CD14-positive monocyte (primary cell): ENCODE measurements around the gene CNOT10. TPM values are rescaled to one million over a fixed set of nuclear protein-coding genes. Genes with fewer than 3 reads are reported as not detected.

Source experiments
- DNase-seq, 3 donors: peaks; one replicate each; pipeline ENCODE4 v3.0.0-alpha.2; 2011 to 2022
- H2AFZ ChIP-seq: 2 replicates; pipeline ENCODE4 v1.6.0; 2012; ENCODE audit warnings: mild to moderate bottlenecking, low read depth, low read length, inconsistent platforms; ENCODE audit not compliant: insufficient read depth, poor library complexity, severe bottlenecking
- H3K27ac ChIP-seq, 2 donors: 1 replicate in 1 of 2; 2 replicates in 1 of 2; pipeline ENCODE4 v1.5.1; 2012 to 2013; ENCODE audit warnings: low read length in 2 of 2, control low read depth in 1 of 2, inconsistent platforms in 1 of 2, low read depth in 1 of 2, mild to moderate bottlenecking in 1 of 2
- H3K27me3 ChIP-seq, 2 donors: one replicate each; pipeline versions ENCODE4 v1.6.0 to v1.6.1; 2011 to 2013; ENCODE audit warnings: low read length in 2 of 2; ENCODE audit not compliant: control insufficient read depth in 2 of 2, insufficient read depth in 2 of 2
- H3K36me3 ChIP-seq, 2 donors: replicated peaks in 1 of 2; 1 replicate in 1 of 2; 2 replicates in 1 of 2; pipeline versions ENCODE4 v1.5.1 to v1.6.1; 2012 to 2013; ENCODE audit warnings: low read length in 2 of 2, control low read depth in 1 of 2, inconsistent platforms in 1 of 2, mild to moderate bottlenecking in 1 of 2; ENCODE audit not compliant: insufficient read depth in 2 of 2, control insufficient read depth in 1 of 2
- H3K4me1 ChIP-seq, 2 donors: 1 replicate in 1 of 2; 2 replicates in 1 of 2; pipeline versions ENCODE4 v1.5.1 to v1.6.1; 2012 to 2013; ENCODE audit warnings: low read length in 2 of 2, control low read depth in 1 of 2, inconsistent platforms in 1 of 2, mild to moderate bottlenecking in 1 of 2, moderate library complexity in 1 of 2; ENCODE audit not compliant: insufficient read depth in 2 of 2, control insufficient read depth in 1 of 2
- H3K4me2 ChIP-seq: replicated peaks from 2 replicates; pipeline ENCODE3; 2012; ENCODE audit warnings: low read length, moderate library complexity, mild to moderate bottlenecking; ENCODE audit not compliant: poor library complexity, severe bottlenecking; ENCODE audit errors: extremely low read depth
- H3K4me3 ChIP-seq, 3 experiments: fragments of 200-600 bp in 1 of 3; sonication (generic) in 1 of 3; replicated peaks in 1 of 3; 1 replicate in 2 of 3; 2 replicates in 1 of 3; pipeline ENCODE4 v1.5.1; 2011 to 2013; ENCODE audit warnings: low read length in 3 of 3, mild to moderate bottlenecking in 3 of 3, control low read depth in 2 of 3, low read depth in 2 of 3, inconsistent platforms in 1 of 3, moderate library complexity in 1 of 3
- H3K79me2 ChIP-seq: 2 replicates; pipeline ENCODE4 v1.6.0; 2012; ENCODE audit warnings: mild to moderate bottlenecking, control low read depth, inconsistent platforms, low read length, moderate library complexity; ENCODE audit not compliant: insufficient read depth
- H3K9ac ChIP-seq: 2 replicates; pipeline ENCODE4 v1.6.0; 2017; ENCODE audit warnings: low read length, mild to moderate bottlenecking; ENCODE audit not compliant: insufficient read depth, poor library complexity, severe bottlenecking
- H3K9me3 ChIP-seq, 2 donors: replicated peaks in 1 of 2; 1 replicate in 1 of 2; 2 replicates in 1 of 2; pipeline versions ENCODE4 v1.5.1 to v1.6.1; 2012 to 2013; ENCODE audit warnings: low read length in 2 of 2, control low read depth in 1 of 2; ENCODE audit not compliant: control insufficient read depth in 1 of 2, insufficient read depth in 1 of 2
- H4K20me1 ChIP-seq: 2 replicates; pipeline ENCODE4 v1.6.0; 2012; ENCODE audit warnings: mild to moderate bottlenecking, low read length, control low read depth, moderate library complexity; ENCODE audit not compliant: insufficient read depth
- H3K27ac Mint-ChIP-seq, 7 donors: one replicate each; pipeline ENCODE4 v1.8.0; 2020; ENCODE audit warnings: mild to moderate bottlenecking in 7 of 7, mixed read lengths in 7 of 7, moderate library complexity in 6 of 7, inconsistent platforms in 2 of 7
- H3K27me3 Mint-ChIP-seq, 3 donors: one replicate each; pipeline ENCODE4 v1.8.0; 2021 to 2022; ENCODE audit warnings: low read depth in 3 of 3, mild to moderate bottlenecking in 3 of 3, mixed read lengths in 3 of 3, moderate library complexity in 3 of 3, inconsistent platforms in 1 of 3
- H3K36me3 Mint-ChIP-seq, 2 donors: one replicate each; pipeline ENCODE4 v1.8.0; 2020; ENCODE audit warnings: mixed read lengths in 2 of 2, inconsistent platforms in 1 of 2, mild to moderate bottlenecking in 1 of 2
- H3K4me1 Mint-ChIP-seq: one replicate; pipeline ENCODE4 v1.8.0; 2020; ENCODE audit warnings: mild to moderate bottlenecking, mixed read lengths
- H3K4me3 Mint-ChIP-seq, 2 donors: one replicate each; pipeline ENCODE4 v1.8.0; 2020; ENCODE audit warnings: mild to moderate bottlenecking in 2 of 2, mixed read lengths in 2 of 2, moderate library complexity in 1 of 2
- H3K9me3 Mint-ChIP-seq, 7 donors: one replicate each; pipeline ENCODE4 v1.8.0; 2020 to 2022; ENCODE audit warnings: mixed read lengths in 7 of 7, mild to moderate bottlenecking in 6 of 7, moderate library complexity in 6 of 7, inconsistent platforms in 2 of 7
- CTCF ChIP-seq: fragments of 200-600 bp; IDR thresholded peaks from one replicate; pipeline ENCODE4 v1.8.0; 2022; ENCODE audit warnings: antibody characterized with exemption, mild to moderate bottlenecking
- WGBS: methylation state at CpG from one replicate; pipeline ENCODE4 v1.1.5; 2013; ENCODE audit warnings: missing lambda C conversion rate; ENCODE audit not compliant: insufficient coverage; 5-methylcytosine and 5-hydroxymethylcytosine counted together
- intact Hi-C, 2 donors: fragments of 100-400 bp; cut with micrococcal nuclease; formaldehyde crosslinking; loops; one replicate each; pipeline versions ENCODE4 v1.15.0 to v1.15.1; 2023
- polyA plus RNA-seq, 3 donors: library from polyadenylated mRNA; depleted of rRNA in 1 of 3; unstranded in 2 of 3; stranded (reverse) in 1 of 3; fragments of 300-500 nt in 2 of 3; fragments of >200 nt in 1 of 3; fragmentation: Illumina TruSeq in 2 of 3; gene quantifications; 1 replicate in 2 of 3; 2 replicates in 1 of 3; pipeline ENCODE4 v1.2.3, GENCODE V29; 2012 to 2021

CNOT10 gene
- polyA plus RNA-seq, 3 donors = 17.9 to 21.5 (median 19.6) TPM

- Histone ChIP-seq H3K4me1 (peaks cover 0 to under 1% of the 10 kb centered on the region in 2 donors), H3K9me3 (no peaks in the 10 kb centered on the region), H3K4me2 (no peak overlapping the region), H3K27ac (no peak overlapping the region), H3K27me3 (no peaks in the 10 kb centered on the region), H3K9ac (no peak overlapping the region), H3K4me3 (no peak overlapping the region), H2AFZ (no peak overlapping the region), H3K79me2 (peaks cover 79% of the 10 kb centered on the region), H3K36me3 (peaks cover 0 to 16% of the 10 kb centered on the region in 2 donors), H4K20me1 (no peaks in the 10 kb centered on the region)
- H3K27me3 Mint-ChIP-seq = no peaks in the 10 kb centered on the region
- intact Hi-C loops = no loop called here
- no peak overlapping the region for H3K4me3 Mint-ChIP-seq
- H3K36me3 Mint-ChIP-seq = peaks cover 10 to 36% of the 10 kb centered on the region in 2 donors
- H3K27ac Mint-ChIP-seq = no peak overlapping the region
- H3K4me1 Mint-ChIP-seq = peaks cover 9% of the 10 kb centered on the region
- no CpG with 5 or more reads among the region's 4 CpGs for WGBS
- TF ChIP-seq CTCF = no peak
- no peaks in the 10 kb centered on the region for H3K9me3 Mint-ChIP-seq
- no peak for DNase-seq
Measured at GRCh38 chr3:32691847-32692246, 6.9 kb downstream of the CNOT10 start.

- intact Hi-C loops = no loop called here
- DNase-seq = no peak
- no peaks in the 10 kb centered on the region for H3K27me3 Mint-ChIP-seq
- peak overlapping the region in 2 of 7 donors; percentile 69 to 74 for H3K27ac Mint-ChIP-seq
- H3K4me2 ChIP-seq = no peak overlapping the region
- no peak overlapping the region for H3K4me3 ChIP-seq
- H3K9ac ChIP-seq = no peak overlapping the region
- H3K4me3 Mint-ChIP-seq = no peak overlapping the region
- peaks cover 7% of the 10 kb centered on the region for H3K4me1 Mint-ChIP-seq
- H3K9me3 Mint-ChIP-seq = no peaks in the 10 kb centered on the region
- peaks cover 4 to 5% of the 10 kb centered on the region in 2 donors for H3K4me1 ChIP-seq
- no peaks in the 10 kb centered on the region for H3K9me3 ChIP-seq
- peaks cover 10% of the 10 kb centered on the region for H4K20me1 ChIP-seq
- no peak overlapping the region for H3K27ac ChIP-seq
- H3K36me3 ChIP-seq = peaks cover 0 to 3% of the 10 kb centered on the region in 2 donors
- H3K79me2 ChIP-seq = peaks cover 59% of the 10 kb centered on the region
- peaks cover 2 to 13% of the 10 kb centered on the region in 2 donors for H3K36me3 Mint-ChIP-seq
- TF ChIP-seq CTCF = no peak
- no peak overlapping the region for H2AFZ ChIP-seq
- no CpG with 5 or more reads among the region's 3 CpGs for WGBS
- no peaks in the 10 kb centered on the region for H3K27me3 ChIP-seq
Measured at GRCh38 chr3:32696523-32696922, 11.5 kb downstream of the CNOT10 start.
